ENCODE measurements around the gene NMT1. TPM values are rescaled to one million over a fixed set of nuclear protein-coding genes. Genes with fewer than 3 reads are reported as not detected.

Gene NMT1
- total and polyA plus RNA-seq, 2 of the 13 experiments (the other 11 are each of a cell fraction or from before 2014, with no cell fraction given), result 75.7 to 142 TPM

DNA sequence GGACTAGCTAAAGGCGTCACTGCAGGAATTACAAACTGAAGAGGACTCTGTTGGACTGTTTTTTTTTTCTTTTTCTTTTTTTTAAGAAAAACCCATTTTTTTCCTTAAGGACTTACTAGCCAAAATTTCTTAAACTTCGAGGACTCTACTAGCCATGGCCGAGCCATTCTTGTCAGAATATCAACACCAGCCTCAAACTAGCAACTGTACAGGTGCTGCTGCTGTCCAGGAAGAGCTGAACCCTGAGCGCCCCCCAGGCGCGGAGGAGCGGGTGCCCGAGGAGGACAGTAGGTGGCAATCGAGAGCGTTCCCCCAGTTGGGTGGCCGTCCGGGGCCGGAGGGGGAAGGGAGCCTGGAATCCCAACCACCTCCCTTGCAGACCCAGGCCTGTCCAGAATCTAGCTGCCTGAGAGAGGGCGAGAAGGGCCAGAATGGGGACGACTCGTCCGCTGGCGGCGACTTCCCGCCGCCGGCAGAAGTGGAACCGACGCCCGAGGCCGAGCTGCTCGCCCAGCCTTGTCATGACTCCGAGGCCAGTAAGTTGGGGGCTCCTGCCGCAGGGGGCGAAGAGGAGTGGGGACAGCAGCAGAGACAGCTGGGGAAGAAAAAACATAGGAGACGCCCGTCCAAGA, 88.0 kb downstream of the NMT1 start (continued):
- TF ChIP-seq, protein P1, sequence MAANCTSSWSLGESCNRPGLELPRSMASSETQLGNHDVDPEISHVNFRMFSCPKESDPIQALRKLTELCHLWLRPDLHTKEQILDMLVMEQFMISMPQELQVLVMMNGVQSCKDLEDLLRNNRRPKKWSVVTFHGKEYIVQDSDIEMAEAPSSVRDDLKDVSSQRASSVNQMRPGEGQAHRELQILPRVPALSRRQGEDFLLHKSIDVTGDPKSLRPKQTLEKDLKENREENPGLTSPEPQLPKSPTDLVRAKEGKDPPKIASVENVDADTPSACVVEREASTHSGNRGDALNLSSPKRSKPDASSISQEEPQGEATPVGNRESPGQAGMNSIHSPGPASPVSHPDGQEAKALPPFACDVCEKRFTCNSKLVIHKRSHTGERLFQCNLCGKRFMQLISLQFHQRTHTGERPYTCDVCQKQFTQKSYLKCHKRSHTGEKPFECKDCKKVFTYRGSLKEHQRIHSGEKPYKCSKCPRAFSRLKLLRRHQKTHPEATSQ (CRISPR knock-in tag; IDR thresholded peaks at IDR 0.05; ENCODE audit: borderline replicate concordance), result 0 out of 2 replicates have a peak, but pooled peaks have one; percentile 22
- TF ChIP-seq, protein P2, sequence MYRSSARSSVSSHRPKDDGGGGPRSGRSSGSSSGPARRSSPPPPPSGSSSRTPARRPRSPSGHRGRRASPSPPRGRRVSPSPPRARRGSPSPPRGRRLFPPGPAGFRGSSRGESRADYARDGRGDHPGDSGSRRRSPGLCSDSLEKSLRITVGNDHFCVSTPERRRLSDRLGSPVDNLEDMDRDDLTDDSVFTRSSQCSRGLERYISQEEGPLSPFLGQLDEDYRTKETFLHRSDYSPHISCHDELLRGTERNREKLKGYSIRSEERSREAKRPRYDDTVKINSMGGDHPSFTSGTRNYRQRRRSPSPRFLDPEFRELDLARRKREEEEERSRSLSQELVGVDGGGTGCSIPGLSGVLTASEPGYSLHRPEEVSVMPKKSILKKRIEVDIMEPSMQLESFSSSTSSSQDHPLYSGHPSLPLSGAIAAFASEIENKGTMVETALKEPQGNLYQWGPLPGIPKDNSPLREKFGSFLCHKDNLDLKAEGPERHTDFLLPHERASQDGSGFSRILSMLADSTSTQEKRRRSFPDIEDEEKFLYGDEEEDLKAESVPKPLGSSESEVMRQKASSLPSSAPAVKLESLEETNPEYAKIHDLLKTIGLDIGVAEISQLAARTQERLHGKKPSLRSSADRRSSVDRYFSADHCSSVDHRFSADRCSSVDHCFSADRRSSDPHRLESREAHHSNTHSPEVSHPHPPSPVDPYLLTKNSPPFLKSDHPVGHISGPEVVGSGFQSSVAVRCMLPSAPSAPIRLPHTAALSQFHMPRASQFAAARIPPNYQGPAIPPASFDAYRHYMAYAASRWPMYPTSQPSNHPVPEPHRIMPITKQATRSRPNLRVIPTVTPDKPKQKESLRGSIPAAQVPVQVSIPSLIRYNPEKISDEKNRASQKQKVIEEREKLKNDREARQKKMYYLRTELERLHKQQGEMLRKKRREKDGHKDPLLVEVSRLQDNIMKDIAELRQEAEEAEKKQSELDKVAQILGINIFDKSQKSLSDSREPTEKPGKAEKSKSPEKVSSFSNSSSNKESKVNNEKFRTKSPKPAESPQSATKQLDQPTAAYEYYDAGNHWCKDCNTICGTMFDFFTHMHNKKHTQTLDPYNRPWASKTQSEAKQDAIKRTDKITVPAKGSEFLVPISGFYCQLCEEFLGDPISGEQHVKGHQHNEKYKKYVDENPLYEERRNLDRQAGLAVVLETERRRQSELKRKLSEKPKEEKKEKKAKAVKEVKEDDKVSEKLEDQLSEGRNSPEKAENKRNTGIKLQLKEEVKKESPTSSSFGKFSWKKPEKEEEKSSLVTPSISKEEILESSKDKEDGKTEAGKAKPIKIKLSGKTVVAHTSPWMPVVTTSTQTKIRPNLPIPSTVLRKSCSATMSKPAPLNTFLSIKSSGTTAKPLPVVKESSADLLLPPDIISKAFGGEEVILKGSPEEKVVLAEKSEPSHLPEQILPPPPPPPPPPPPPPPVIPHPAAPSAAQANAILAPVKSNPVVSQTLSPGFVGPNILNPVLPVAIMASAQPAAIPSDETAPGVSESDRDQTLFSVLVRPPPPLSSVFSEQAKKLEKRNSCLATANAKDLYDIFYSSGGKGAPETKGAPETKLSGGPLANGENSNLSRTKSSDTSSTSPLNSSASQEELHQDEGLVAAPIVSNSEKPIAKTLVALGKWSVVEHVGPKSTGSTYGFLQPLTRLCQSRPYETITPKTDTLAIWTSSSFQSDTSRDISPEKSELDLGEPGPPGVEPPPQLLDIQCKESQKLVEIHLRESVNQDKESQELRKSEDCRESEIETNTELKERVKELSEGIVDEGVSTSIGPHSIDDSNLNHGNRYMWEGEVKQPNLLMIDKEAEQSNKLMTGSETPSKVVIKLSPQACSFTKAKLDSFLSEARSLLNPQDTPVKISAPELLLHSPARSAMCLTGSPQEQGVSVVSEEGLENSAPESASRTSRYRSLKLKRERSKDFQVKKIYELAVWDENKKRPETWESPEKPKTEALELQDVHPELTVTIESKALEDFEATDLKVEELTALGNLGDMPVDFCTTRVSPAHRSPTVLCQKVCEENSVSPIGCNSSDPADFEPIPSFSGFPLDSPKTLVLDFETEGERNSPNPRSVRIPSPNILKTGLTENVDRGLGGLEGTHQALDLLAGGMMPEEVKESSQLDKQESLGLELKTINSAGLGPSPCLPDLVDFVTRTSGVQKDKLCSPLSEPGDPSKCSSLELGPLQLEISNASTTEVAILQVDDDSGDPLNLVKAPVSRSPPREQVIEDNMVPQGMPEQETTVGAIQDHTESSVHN (CRISPR knock-in tag; IDR thresholded peaks at IDR 0.05), result 0 out of 2 replicates have a peak, but pooled peaks have one; percentile 61
- TF ChIP-seq SIN3B (IDR thresholded peaks at IDR 0.05; ENCODE audit: low read length) (no peak; the same call in 1 of the 2 replicates), BHLHE40 (IDR thresholded peaks at IDR 0.05; ENCODE audit: low read length) (0 out of 2 replicates have a peak, but pooled peaks have one; percentile 26), ZNF761 (CRISPR knock-in tag; conservative IDR thresholded peaks at IDR 0.05) (no peak; the same call in 1 of the 2 replicates), ISL2 (CRISPR knock-in tag; IDR thresholded peaks at IDR 0.05) (peak; percentile 62; the same call in 1 of the 2 replicates)
- TF ChIP-seq, protein P3, sequence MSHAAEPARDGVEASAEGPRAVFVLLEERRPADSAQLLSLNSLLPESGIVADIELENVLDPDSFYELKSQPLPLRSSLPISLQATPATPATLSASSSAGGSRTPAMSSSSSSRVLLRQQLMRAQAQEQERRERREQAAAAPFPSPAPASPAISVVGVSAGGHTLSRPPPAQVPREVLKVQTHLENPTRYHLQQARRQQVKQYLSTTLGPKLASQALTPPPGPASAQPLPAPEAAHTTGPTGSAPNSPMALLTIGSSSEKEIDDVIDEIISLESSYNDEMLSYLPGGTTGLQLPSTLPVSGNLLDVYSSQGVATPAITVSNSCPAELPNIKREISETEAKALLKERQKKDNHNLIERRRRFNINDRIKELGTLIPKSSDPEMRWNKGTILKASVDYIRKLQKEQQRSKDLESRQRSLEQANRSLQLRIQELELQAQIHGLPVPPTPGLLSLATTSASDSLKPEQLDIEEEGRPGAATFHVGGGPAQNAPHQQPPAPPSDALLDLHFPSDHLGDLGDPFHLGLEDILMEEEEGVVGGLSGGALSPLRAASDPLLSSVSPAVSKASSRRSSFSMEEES (CRISPR knock-in tag; IDR thresholded peaks at IDR 0.05), result no peak
- TF ChIP-seq, protein P4, sequence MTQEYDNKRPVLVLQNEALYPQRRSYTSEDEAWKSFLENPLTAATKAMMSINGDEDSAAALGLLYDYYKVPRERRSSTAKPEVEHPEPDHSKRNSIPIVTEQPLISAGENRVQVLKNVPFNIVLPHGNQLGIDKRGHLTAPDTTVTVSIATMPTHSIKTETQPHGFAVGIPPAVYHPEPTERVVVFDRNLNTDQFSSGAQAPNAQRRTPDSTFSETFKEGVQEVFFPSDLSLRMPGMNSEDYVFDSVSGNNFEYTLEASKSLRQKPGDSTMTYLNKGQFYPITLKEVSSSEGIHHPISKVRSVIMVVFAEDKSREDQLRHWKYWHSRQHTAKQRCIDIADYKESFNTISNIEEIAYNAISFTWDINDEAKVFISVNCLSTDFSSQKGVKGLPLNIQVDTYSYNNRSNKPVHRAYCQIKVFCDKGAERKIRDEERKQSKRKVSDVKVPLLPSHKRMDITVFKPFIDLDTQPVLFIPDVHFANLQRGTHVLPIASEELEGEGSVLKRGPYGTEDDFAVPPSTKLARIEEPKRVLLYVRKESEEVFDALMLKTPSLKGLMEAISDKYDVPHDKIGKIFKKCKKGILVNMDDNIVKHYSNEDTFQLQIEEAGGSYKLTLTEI (CRISPR knock-in tag; conservative IDR thresholded peaks at IDR 0.05), result no peak
- TF ChIP-seq, protein P5, sequence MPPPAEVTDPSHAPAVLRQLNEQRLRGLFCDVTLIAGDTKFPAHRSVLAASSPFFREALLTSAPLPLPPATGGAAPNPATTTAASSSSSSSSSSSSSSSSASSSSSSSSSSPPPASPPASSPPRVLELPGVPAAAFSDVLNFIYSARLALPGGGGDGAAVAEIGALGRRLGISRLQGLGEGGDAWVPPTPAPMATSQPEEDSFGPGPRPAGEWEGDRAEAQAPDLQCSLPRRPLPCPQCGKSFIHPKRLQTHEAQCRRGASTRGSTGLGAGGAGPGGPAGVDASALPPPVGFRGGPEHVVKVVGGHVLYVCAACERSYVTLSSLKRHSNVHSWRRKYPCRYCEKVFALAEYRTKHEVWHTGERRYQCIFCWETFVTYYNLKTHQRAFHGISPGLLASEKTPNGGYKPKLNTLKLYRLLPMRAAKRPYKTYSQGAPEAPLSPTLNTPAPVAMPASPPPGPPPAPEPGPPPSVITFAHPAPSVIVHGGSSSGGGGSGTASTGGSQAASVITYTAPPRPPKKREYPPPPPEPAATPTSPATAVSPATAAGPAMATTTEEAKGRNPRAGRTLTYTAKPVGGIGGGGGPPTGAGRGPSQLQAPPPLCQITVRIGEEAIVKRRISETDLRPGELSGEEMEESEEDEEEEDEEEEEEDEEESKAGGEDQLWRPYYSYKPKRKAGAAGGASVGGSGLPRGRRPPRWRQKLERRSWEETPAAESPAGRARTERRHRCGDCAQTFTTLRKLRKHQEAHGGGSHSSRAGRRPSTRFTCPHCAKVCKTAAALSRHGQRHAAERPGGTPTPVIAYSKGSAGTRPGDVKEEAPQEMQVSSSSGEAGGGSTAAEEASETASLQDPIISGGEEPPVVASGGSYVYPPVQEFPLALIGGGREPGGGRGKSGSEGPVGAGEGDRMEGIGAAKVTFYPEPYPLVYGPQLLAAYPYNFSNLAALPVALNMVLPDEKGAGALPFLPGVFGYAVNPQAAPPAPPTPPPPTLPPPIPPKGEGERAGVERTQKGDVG (CRISPR knock-in tag; IDR thresholded peaks at IDR 0.05; ENCODE audit: borderline replicate concordance), result peak; percentile 22; the same call in 1 of the 2 replicates
- TF ChIP-seq, protein P6, sequence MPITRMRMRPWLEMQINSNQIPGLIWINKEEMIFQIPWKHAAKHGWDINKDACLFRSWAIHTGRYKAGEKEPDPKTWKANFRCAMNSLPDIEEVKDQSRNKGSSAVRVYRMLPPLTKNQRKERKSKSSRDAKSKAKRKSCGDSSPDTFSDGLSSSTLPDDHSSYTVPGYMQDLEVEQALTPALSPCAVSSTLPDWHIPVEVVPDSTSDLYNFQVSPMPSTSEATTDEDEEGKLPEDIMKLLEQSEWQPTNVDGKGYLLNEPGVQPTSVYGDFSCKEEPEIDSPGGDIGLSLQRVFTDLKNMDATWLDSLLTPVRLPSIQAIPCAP (CRISPR knock-in tag; IDR thresholded peaks at IDR 0.05; ENCODE audit: low read depth), result no peak

Measured in HepG2 (cell line).